A673 (cell line): ENCODE measurements around the gene ADGRL3. TPM values are rescaled to one million over a fixed set of nuclear protein-coding genes. Genes with fewer than 3 reads are reported as not detected.

Experiments
- BruUV-seq: library from RNA; stranded (reverse); fragments of 400-500 nt; replicated peaks from 2 replicates; lab custom pipeline; 2021; lab: Mats Ljungman, UMichigan
- CTCF ChIA-PET: fragments of 300-600 bp; sonication (Branson Sonifier 250); formaldehyde crosslinking; loops from one replicate; lab custom pipeline; 2022; ENCODE audit warnings: antibody characterized with exemption; lab: Charles Lee
- POLR2A ChIA-PET: fragments of 300-600 bp; sonication (Branson Sonifier 250); formaldehyde crosslinking; loops from one replicate; lab custom pipeline; 2022; ENCODE audit warnings: antibody characterized with exemption; ENCODE audit not compliant: low non-redundant PET; lab: Charles Lee
- DNase-seq: peaks from one replicate; pipeline ENCODE4 v3.0.0-alpha.2; 2015; ENCODE audit warnings: low spot score
- H3K27ac ChIP-seq: fragments of 200-600 bp; sonication (generic); 2 replicates; pipeline ENCODE4 v1.5.1; 2016; ENCODE audit warnings: mixed run types, low read depth, mild to moderate bottlenecking, mixed read lengths, antibody characterized with exemption, low read length; ENCODE audit not compliant: poor library complexity, severe bottlenecking
- H3K27me3 ChIP-seq: fragments of 200-600 bp; sonication (generic); replicated peaks from 2 replicates; pipeline ENCODE4 v1.6.1; 2017; ENCODE audit warnings: mixed run types, low read depth, mild to moderate bottlenecking, mixed read lengths, antibody characterized with exemption, low read length; ENCODE audit not compliant: insufficient read depth, poor library complexity
- H3K36me3 ChIP-seq: fragments of 200-600 bp; sonication (generic); 2 replicates; pipeline ENCODE4 v1.6.1; 2016; ENCODE audit warnings: mixed run types, mild to moderate bottlenecking, mixed read lengths, antibody characterized with exemption, low read length; ENCODE audit not compliant: insufficient read depth, poor library complexity, severe bottlenecking
- H3K4me1 ChIP-seq: fragments of 200-600 bp; sonication (generic); 2 replicates; pipeline ENCODE4 v1.6.1; 2017; ENCODE audit warnings: mixed run types, mild to moderate bottlenecking, mixed read lengths, antibody characterized with exemption, low read length; ENCODE audit not compliant: insufficient read depth, poor library complexity, severe bottlenecking
- H3K4me3 ChIP-seq: fragments of 200-600 bp; sonication (generic); 2 replicates; pipeline ENCODE4 v1.5.1; 2016; ENCODE audit warnings: low read depth, mixed run types, mild to moderate bottlenecking, mixed read lengths, low read length; ENCODE audit not compliant: poor library complexity, severe bottlenecking
- H3K9me3 ChIP-seq: fragments of 200-600 bp; sonication (generic); 2 replicates; pipeline ENCODE4 v1.6.1; 2016; ENCODE audit warnings: mixed run types, low read depth, mild to moderate bottlenecking, mixed read lengths, antibody characterized with exemption, low read length; ENCODE audit not compliant: poor library complexity, severe bottlenecking
- CTCF ChIP-seq: fragments of 300-800, 200-600 bp; sonication (generic); conservative IDR thresholded peaks from 2 replicates; pipeline ENCODE4 v1.5.1; 2017; ENCODE audit warnings: low read depth, mild to moderate bottlenecking, antibody characterized with exemption, low read length, moderate library complexity, mixed read lengths
- EZH2 ChIP-seq: fragments of 200-600 bp; sonication (generic); IDR thresholded peaks from 2 replicates; pipeline ENCODE4 v1.6.1; 2017; ENCODE audit warnings: borderline replicate concordance, low read depth, mild to moderate bottlenecking, mixed read lengths, antibody characterized with exemption, low read length; ENCODE audit not compliant: poor library complexity, severe bottlenecking
- intact Hi-C: fragments of 100-400 bp; cut with micrococcal nuclease; formaldehyde crosslinking; loops from one replicate; pipeline ENCODE4 v1.10.0; 2022; ENCODE audit not compliant: unreplicated experiment
- total RNA-seq: library from RNA; stranded (reverse); gene quantifications from 2 replicates; pipeline ENCODE4 v1.2.3, GENCODE V29; 2021

The ADGRL3 gene
- total RNA-seq, 1 experiment from 2014 or later, result not detected

GRCh38 chr4:61243962-61244361 is 43.8 kb downstream of the ADGRL3 start:
- no peaks in the 10 kb centered on the region for H3K36me3 ChIP-seq
- BruUV-seq, result no TSS peak
- no peaks in the 10 kb centered on the region for H3K27me3 ChIP-seq
- H3K27ac ChIP-seq, result no peak overlapping the region
- no peak overlapping the region for H3K4me3 ChIP-seq
- no peaks in the 10 kb centered on the region for H3K4me1 ChIP-seq
- intact Hi-C loops, result no loop called here
- POLR2A ChIA-PET, result no interaction called here
- H3K9me3 ChIP-seq, result no peaks in the 10 kb centered on the region
- no peak for DNase-seq
- TF ChIP-seq CTCF (no peak), EZH2 (no peak)
- CTCF ChIA-PET, result no interaction called here

GRCh38 chr4:61245069-61245714 is 45.1 kb downstream of the ADGRL3 start:
- DNase-seq, result no peak
- intact Hi-C loops, result no loop called here
- Histone ChIP-seq H3K4me1 (no peaks in the 10 kb centered on the region), H3K27ac (no peak overlapping the region), H3K4me3 (no peak overlapping the region), H3K36me3 (no peaks in the 10 kb centered on the region), H3K9me3 (no peaks in the 10 kb centered on the region), H3K27me3 (no peaks in the 10 kb centered on the region)
- POLR2A ChIA-PET, result no interaction called here
- TF ChIP-seq CTCF, result no peak
- no peak for TF ChIP-seq EZH2
- BruUV-seq, result no TSS peak
- CTCF ChIA-PET, result no interaction called here

- POLR2A ChIA-PET, result no interaction called here
- BruUV-seq, result no TSS peak
- Histone ChIP-seq H3K4me3 (no peak overlapping the region), H3K27ac (no peak overlapping the region), H3K9me3 (no peaks in the 10 kb centered on the region), H3K4me1 (no peaks in the 10 kb centered on the region), H3K27me3 (no peaks in the 10 kb centered on the region), H3K36me3 (no peaks in the 10 kb centered on the region)
- no peak for TF ChIP-seq EZH2
- no peak for TF ChIP-seq CTCF
- no peak for DNase-seq
- intact Hi-C loops, result no loop called here
- CTCF ChIA-PET, result no interaction called here
These were observed 45.9 kb downstream of the ADGRL3 start for GRCh38 chr4:61246034-61246433.
